ENCODE data around the gene APH1B. TPM values are rescaled to one million over a fixed set of nuclear protein-coding genes. Genes with fewer than 3 reads are reported as not detected.
"Not testable (repeated sequence)": the region's sequence is repeated elsewhere in the genome, so short reads cannot be mapped to it uniquely, and the experiment has no call there.

APH1B gene
- total RNA-seq, 2 experiments from 2014 or later, result 6.5 to 7.8 TPM

- no peaks in the 10 kb centered on the region for H3K9me3 Mint-ChIP-seq (ENCODE audit: low read depth)
- DNase-seq (no peak), ATAC-seq (no peak)
- peaks cover 3% of the 10 kb centered on the region for H3K4me1 Mint-ChIP-seq
- ChIA-PET POLR2A (no interaction called here), CTCF (interaction anchor here (0.6 to 1.4 kb wide), 3 partner anchors 16 to 209 kb away, joined by 3 read pairs; no protein-coding TSS in a partner anchor)
- intact Hi-C loops (cut with DNase I, micrococcal nuclease), result no loop called here
- no peaks in the 10 kb centered on the region for H3K27me3 Mint-ChIP-seq
- no peak overlapping the region for H3K27ac Mint-ChIP-seq
- H3K36me3 Mint-ChIP-seq (ENCODE audit: low read depth), result no peaks in the 10 kb centered on the region
- H3K4me3 Mint-ChIP-seq, result no peak overlapping the region
Observed at GRCh38 chr15:63332367-63333124, 55.1 kb downstream of the APH1B start.

- ChIA-PET CTCF (no interaction called here), POLR2A (no interaction called here)
- H3K4me3 Mint-ChIP-seq, result no peak overlapping the region
- no peaks in the 10 kb centered on the region for H3K36me3 Mint-ChIP-seq (ENCODE audit: low read depth)
- H3K27ac Mint-ChIP-seq, result no peak overlapping the region
- no peaks in the 10 kb centered on the region for H3K27me3 Mint-ChIP-seq
- intact Hi-C loops (cut with DNase I, micrococcal nuclease), result no loop called here
- no peaks in the 10 kb centered on the region for H3K9me3 Mint-ChIP-seq (ENCODE audit: low read depth)
- peaks cover 3% of the 10 kb centered on the region for H3K4me1 Mint-ChIP-seq
- DNase-seq (no peak), ATAC-seq (no peak)
Observed at GRCh38 chr15:63334821-63335220, 57.4 kb downstream of the APH1B start.

GRCh38 chr15:63335543-63336240 is 58.3 kb downstream of the APH1B start:
- POLR2A ChIA-PET, result no interaction called here
- no peak overlapping the region for H3K27ac Mint-ChIP-seq
- H3K9me3 Mint-ChIP-seq (ENCODE audit: low read depth), result no peaks in the 10 kb centered on the region
- peaks cover 3% of the 10 kb centered on the region for H3K4me1 Mint-ChIP-seq
- CTCF ChIA-PET, result no interaction called here
- H3K27me3 Mint-ChIP-seq, result no peaks in the 10 kb centered on the region
- H3K36me3 Mint-ChIP-seq (ENCODE audit: low read depth), result no peaks in the 10 kb centered on the region
- no peak for ATAC-seq
- H3K4me3 Mint-ChIP-seq, result no peak overlapping the region
- DNase-seq, result no peak
- intact Hi-C loops (cut with DNase I, micrococcal nuclease), result no loop called here

- H3K4me1 Mint-ChIP-seq, result no peaks in the 10 kb centered on the region
- H3K36me3 Mint-ChIP-seq (ENCODE audit: low read depth), result no peaks in the 10 kb centered on the region
- intact Hi-C loops (cut with DNase I, micrococcal nuclease), result no loop called here
- no peak overlapping the region for H3K27ac Mint-ChIP-seq
- CTCF ChIA-PET, result no interaction called here
- no peaks in the 10 kb centered on the region for H3K9me3 Mint-ChIP-seq (ENCODE audit: low read depth)
- ATAC-seq (no peak), DNase-seq (no peak)
- POLR2A ChIA-PET, result interaction anchor here (0.7 kb wide), 1 partner anchor 473 kb away, joined by 3 read pairs; no protein-coding TSS in a partner anchor
- no peaks in the 10 kb centered on the region for H3K27me3 Mint-ChIP-seq
- H3K4me3 Mint-ChIP-seq, result no peak overlapping the region
Observed at GRCh38 chr15:63337046-63337445, 59.6 kb downstream of the APH1B start.

- no peaks in the 10 kb centered on the region for H3K4me1 Mint-ChIP-seq
- DNase-seq (peak; percentile 21), ATAC-seq (peak; percentile 82)
- no peak overlapping the region for H3K27ac Mint-ChIP-seq
- H3K9me3 Mint-ChIP-seq (ENCODE audit: low read depth), result no peaks in the 10 kb centered on the region
- CTCF ChIA-PET, result no interaction called here
- intact Hi-C loops (cut with DNase I, micrococcal nuclease), result no loop called here
- POLR2A ChIA-PET, result no interaction called here
- no peaks in the 10 kb centered on the region for H3K36me3 Mint-ChIP-seq (ENCODE audit: low read depth)
- no peak overlapping the region for H3K4me3 Mint-ChIP-seq
- H3K27me3 Mint-ChIP-seq, result no peaks in the 10 kb centered on the region
Observed at GRCh38 chr15:63338170-63338569, 60.8 kb downstream of the APH1B start.

- intact Hi-C loops (cut with DNase I, micrococcal nuclease), result no loop called here
- Mint-ChIP-seq H3K27me3 (no peaks in the 10 kb centered on the region), H3K4me1 (no peaks in the 10 kb centered on the region), H3K4me3 (no peak overlapping the region), H3K36me3 (ENCODE audit: low read depth) (no peaks in the 10 kb centered on the region), H3K9me3 (ENCODE audit: low read depth) (no peaks in the 10 kb centered on the region), H3K27ac (no peak overlapping the region)
- no peak for DNase-seq
- POLR2A ChIA-PET, result no interaction called here
- ATAC-seq, result no peak
- CTCF ChIA-PET, result interaction anchor here (0.5 to 1.3 kb wide), 5 partner anchors 8 to 101 kb away, joined by 3 to 4 read pairs (median 4); no protein-coding TSS in a partner anchor
Observed at GRCh38 chr15:63339006-63339766, 61.8 kb downstream of the APH1B start.

- Mint-ChIP-seq H3K9me3 (ENCODE audit: low read depth) (no peaks in the 10 kb centered on the region), H3K27ac (no peak overlapping the region), H3K4me1 (no peaks in the 10 kb centered on the region), H3K4me3 (no peak overlapping the region), H3K36me3 (ENCODE audit: low read depth) (no peaks in the 10 kb centered on the region), H3K27me3 (no peaks in the 10 kb centered on the region)
- ATAC-seq (no peak), DNase-seq (no peak)
- intact Hi-C loops (cut with DNase I, micrococcal nuclease), result no loop called here
- ChIA-PET POLR2A (no interaction called here), CTCF (interaction anchor here (0.8 to 1.3 kb wide), 3 partner anchors 9 to 102 kb away, joined by 3 to 4 read pairs (median 4); no protein-coding TSS in a partner anchor)
Observed at GRCh38 chr15:63339836-63340235, 62.4 kb downstream of the APH1B start.

GRCh38 chr15:63340353-63340752 is 62.9 kb downstream of the APH1B start:
- no peaks in the 10 kb centered on the region for H3K4me1 Mint-ChIP-seq
- CTCF ChIA-PET, result interaction anchor here (0.8 to 1.3 kb wide), 4 partner anchors 10 to 773 kb away, joined by 3 to 4 read pairs (median 4); no protein-coding TSS in a partner anchor
- H3K4me3 Mint-ChIP-seq, result no peak overlapping the region
- intact Hi-C loops (cut with DNase I, micrococcal nuclease), result no loop called here
- POLR2A ChIA-PET, result no interaction called here
- no peak overlapping the region for H3K27ac Mint-ChIP-seq
- no peak for DNase-seq
- no peak for ATAC-seq
- H3K9me3 Mint-ChIP-seq (ENCODE audit: low read depth), result no peaks in the 10 kb centered on the region
- H3K27me3 Mint-ChIP-seq, result no peaks in the 10 kb centered on the region
- no peaks in the 10 kb centered on the region for H3K36me3 Mint-ChIP-seq (ENCODE audit: low read depth)

GRCh38 chr15:63340878-63341277 is 63.5 kb downstream of the APH1B start:
- POLR2A ChIA-PET, result no interaction called here
- CTCF ChIA-PET, result interaction anchor here (0.8 kb wide), 1 partner anchor 773 kb away, joined by 3 read pairs; no protein-coding TSS in a partner anchor
- H3K4me3 Mint-ChIP-seq, result no peak overlapping the region
- H3K27ac Mint-ChIP-seq, result no peak overlapping the region
- no peaks in the 10 kb centered on the region for H3K27me3 Mint-ChIP-seq
- H3K9me3 Mint-ChIP-seq (ENCODE audit: low read depth), result no peaks in the 10 kb centered on the region
- no peaks in the 10 kb centered on the region for H3K36me3 Mint-ChIP-seq (ENCODE audit: low read depth)
- ATAC-seq (no peak), DNase-seq (no peak)
- no peaks in the 10 kb centered on the region for H3K4me1 Mint-ChIP-seq
- intact Hi-C loops (cut with DNase I, micrococcal nuclease), result no loop called here

GRCh38 chr15:63341898-63342297 is 64.5 kb downstream of the APH1B start:
- ChIA-PET CTCF (no interaction called here), POLR2A (no interaction called here)
- ATAC-seq, result no peak
- Mint-ChIP-seq H3K36me3 (ENCODE audit: low read depth) (no peaks in the 10 kb centered on the region), H3K4me1 (no peaks in the 10 kb centered on the region), H3K27me3 (no peaks in the 10 kb centered on the region), H3K4me3 (no peak overlapping the region), H3K27ac (no peak overlapping the region), H3K9me3 (ENCODE audit: low read depth) (no peaks in the 10 kb centered on the region)
- intact Hi-C loops (cut with DNase I, micrococcal nuclease), result no loop called here
- DNase-seq, result no peak

- intact Hi-C loops (cut with DNase I, micrococcal nuclease); H3K4me3 Mint-ChIP-seq; H3K4me1 Mint-ChIP-seq; H3K27me3 Mint-ChIP-seq; ATAC-seq; H3K36me3 Mint-ChIP-seq (ENCODE audit: low read depth); POLR2A ChIA-PET; DNase-seq; H3K9me3 Mint-ChIP-seq (ENCODE audit: low read depth); H3K27ac Mint-ChIP-seq: not testable (repeated sequence)
- CTCF ChIA-PET, result interaction anchor here (0.7 kb wide), 1 partner anchor 54 kb away, joined by 5 read pairs; no protein-coding TSS in a partner anchor
Observed at GRCh38 chr15:63342996-63343562, 65.7 kb downstream of the APH1B start.

Data from activated CD4-positive, alpha-beta T cell treated with anti-CD3 and anti-CD28 coated beads for 36 hours (primary cell).